ENCODE data around the gene TSSK1B.

TSSK1B gene

GRCh38 chr5:113478691-113479090, 43.9 kb upstream of the TSSK1B start:
- ChIA-PET CTCF (no interaction called here), POLR2A (no interaction called here)
- TF ChIP-seq BCL11A (tag by site-specific recombination; IDR thresholded peaks at IDR 0.05; ENCODE audit: low read depth), result no peak
- TF ChIP-seq ZNF175 (tag by site-specific recombination; IDR thresholded peaks at IDR 0.05), result no peak
- TF ChIP-seq ZNF837 (tag by site-specific recombination; IDR thresholded peaks at IDR 0.05), result no peak
- no peak for TF ChIP-seq ZBTB6 (tag by site-specific recombination; IDR thresholded peaks at IDR 0.05)
- TF ChIP-seq KLF1 (tag by site-specific recombination; IDR thresholded peaks at IDR 0.05), result no peak
- no peak for TF ChIP-seq ZNF48 (tag by site-specific recombination; IDR thresholded peaks at IDR 0.05)
- no peak for TF ChIP-seq GLI4 (tag by site-specific recombination; IDR thresholded peaks at IDR 0.05)
- TF ChIP-seq BCL6B (tag by site-specific recombination; IDR thresholded peaks at IDR 0.05), result no peak
- no peak for TF ChIP-seq ZNF623 (tag by site-specific recombination; IDR thresholded peaks at IDR 0.05)
- TF ChIP-seq ZNF645 (tag by site-specific recombination; IDR thresholded peaks at IDR 0.05), result no peak
- Histone ChIP-seq H3K4me3 (ENCODE audit: low read depth, low read length) (no peak overlapping the region), H3K9me3 (ENCODE audit: control insufficient read depth, insufficient read depth, low read depth, low read length) (no peaks in the 10 kb centered on the region), H3K36me3 (ENCODE audit: control insufficient read depth in 2 of 2, insufficient read depth in 1 of 2, low read length in 2 of 2) (no peaks in the 10 kb centered on the region; a peak in 1 of 3 replicates), H3K27ac (ENCODE audit: extremely low read depth, low read depth, low read length) (no peak overlapping the region), H3K4me1 (ENCODE audit: control insufficient read depth, insufficient read depth, low read length) (no peaks in the 10 kb centered on the region)

DNA sequence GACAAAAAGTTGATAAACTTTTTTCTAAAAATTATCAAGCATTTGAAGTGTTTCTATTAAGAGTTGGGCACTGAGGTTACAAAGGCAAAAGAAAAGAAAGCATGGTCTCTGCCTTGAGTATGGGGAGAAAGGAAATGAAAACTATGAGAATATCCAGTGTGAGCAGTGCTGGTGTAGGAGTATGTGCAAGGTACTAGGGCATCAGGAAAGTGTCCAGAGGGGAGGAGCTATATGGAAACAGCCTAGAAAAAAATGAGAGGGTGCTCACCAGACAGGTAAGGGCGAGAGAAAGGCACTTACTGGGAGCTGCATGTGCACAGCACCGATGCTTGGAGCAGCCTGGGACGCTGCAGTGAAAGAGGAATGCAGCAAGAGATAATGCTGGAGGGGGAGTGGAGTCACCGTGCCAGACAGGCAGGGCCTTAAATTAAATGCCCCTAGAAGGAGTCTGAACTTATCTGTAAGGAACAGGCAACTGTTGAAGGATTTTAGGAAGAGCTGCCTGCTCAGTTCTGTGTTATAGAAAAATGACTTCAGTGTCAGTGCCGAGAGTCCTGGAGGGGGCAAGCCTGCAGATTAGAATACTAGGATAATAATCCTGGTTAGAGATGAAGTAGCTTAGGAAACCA, 39.4 kb upstream of the TSSK1B start:
- no peak overlapping the region for H3K27ac ChIP-seq (ENCODE audit: extremely low read depth, low read depth, low read length)
- CTCF ChIA-PET, result interaction anchor here (0.7 to 0.8 kb wide), 2 partner anchors 138 to 478 kb away, joined by 3 to 5 read pairs; no protein-coding TSS in a partner anchor
- H3K36me3 ChIP-seq (ENCODE audit: control insufficient read depth in 2 of 2, insufficient read depth in 1 of 2, low read length in 2 of 2), result no peaks in the 10 kb centered on the region
- H3K4me1 ChIP-seq (ENCODE audit: control insufficient read depth, insufficient read depth, low read length), result no peaks in the 10 kb centered on the region
- no peaks in the 10 kb centered on the region for H3K9me3 ChIP-seq (ENCODE audit: control insufficient read depth, insufficient read depth, low read depth, low read length)
- POLR2A ChIA-PET, result interaction anchor here (2.1 kb wide), 1 partner anchor 14 kb away, joined by 11 read pairs; the partner anchor contains the start of gene MCC
- H3K4me3 ChIP-seq (ENCODE audit: low read depth, low read length), result no peak overlapping the region
- no peak for TF ChIP-seq ZNF148 (tag by site-specific recombination; IDR thresholded peaks at IDR 0.05; ENCODE audit: borderline replicate concordance)
- TF ChIP-seq ZBTB11 (tag by site-specific recombination; conservative IDR thresholded peaks at IDR 0.05; ENCODE audit: low read depth), result no peak
- TF ChIP-seq, protein P1, sequence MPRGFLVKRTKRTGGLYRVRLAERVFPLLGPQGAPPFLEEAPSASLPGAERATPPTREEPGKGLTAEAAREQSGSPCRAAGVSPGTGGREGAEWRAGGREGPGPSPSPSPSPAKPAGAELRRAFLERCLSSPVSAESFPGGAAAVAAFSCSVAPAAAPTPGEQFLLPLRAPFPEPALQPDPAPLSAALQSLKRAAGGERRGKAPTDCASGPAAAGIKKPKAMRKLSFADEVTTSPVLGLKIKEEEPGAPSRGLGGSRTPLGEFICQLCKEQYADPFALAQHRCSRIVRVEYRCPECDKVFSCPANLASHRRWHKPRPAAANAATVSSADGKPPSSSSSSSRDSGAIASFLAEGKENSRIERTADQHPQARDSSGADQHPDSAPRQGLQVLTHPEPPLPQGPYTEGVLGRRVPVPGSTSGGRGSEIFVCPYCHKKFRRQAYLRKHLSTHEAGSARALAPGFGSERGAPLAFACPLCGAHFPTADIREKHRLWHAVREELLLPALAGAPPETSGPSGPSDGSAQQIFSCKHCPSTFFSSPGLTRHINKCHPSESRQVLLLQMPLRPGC (tag by site-specific recombination; IDR thresholded peaks at IDR 0.05), result no peak
- TF ChIP-seq ZNF777 (tag by site-specific recombination; IDR thresholded peaks at IDR 0.05; ENCODE audit: borderline replicate concordance), result no peak
- no peak for TF ChIP-seq HIC1 (tag by site-specific recombination; IDR thresholded peaks at IDR 0.05)
- no peak for TF ChIP-seq ZNF146 (tag by site-specific recombination; IDR thresholded peaks at IDR 0.05)
- TF ChIP-seq, protein P2, sequence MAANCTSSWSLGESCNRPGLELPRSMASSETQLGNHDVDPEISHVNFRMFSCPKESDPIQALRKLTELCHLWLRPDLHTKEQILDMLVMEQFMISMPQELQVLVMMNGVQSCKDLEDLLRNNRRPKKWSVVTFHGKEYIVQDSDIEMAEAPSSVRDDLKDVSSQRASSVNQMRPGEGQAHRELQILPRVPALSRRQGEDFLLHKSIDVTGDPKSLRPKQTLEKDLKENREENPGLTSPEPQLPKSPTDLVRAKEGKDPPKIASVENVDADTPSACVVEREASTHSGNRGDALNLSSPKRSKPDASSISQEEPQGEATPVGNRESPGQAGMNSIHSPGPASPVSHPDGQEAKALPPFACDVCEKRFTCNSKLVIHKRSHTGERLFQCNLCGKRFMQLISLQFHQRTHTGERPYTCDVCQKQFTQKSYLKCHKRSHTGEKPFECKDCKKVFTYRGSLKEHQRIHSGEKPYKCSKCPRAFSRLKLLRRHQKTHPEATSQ (tag by site-specific recombination; IDR thresholded peaks at IDR 0.05), result no peak
- no peak for TF ChIP-seq SCRT2 (tag by site-specific recombination; IDR thresholded peaks at IDR 0.05)

Data from HEK293 (cell line).